Measurements from ENCODE around the gene LDLRAD3. TPM values are rescaled to one million over a fixed set of nuclear protein-coding genes. Genes with fewer than 3 reads are reported as not detected.

LDLRAD3 gene
- total RNA-seq, 2 experiments from 2014 or later = 0.12 to 0.24 TPM

- H3K27me3 Mint-ChIP-seq = peaks cover 11% of the 10 kb centered on the region
- no peaks in the 10 kb centered on the region for H3K9me3 Mint-ChIP-seq
- H3K27ac Mint-ChIP-seq = no peak overlapping the region
- DNase-seq = no peak
- no peak overlapping the region for H3K4me3 Mint-ChIP-seq
- H3K36me3 Mint-ChIP-seq = no peaks in the 10 kb centered on the region
- no peaks in the 10 kb centered on the region for H3K4me1 Mint-ChIP-seq
Observed at GRCh38 chr11:36123336-36124101, 179.7 kb downstream of the LDLRAD3 start.

DNA sequence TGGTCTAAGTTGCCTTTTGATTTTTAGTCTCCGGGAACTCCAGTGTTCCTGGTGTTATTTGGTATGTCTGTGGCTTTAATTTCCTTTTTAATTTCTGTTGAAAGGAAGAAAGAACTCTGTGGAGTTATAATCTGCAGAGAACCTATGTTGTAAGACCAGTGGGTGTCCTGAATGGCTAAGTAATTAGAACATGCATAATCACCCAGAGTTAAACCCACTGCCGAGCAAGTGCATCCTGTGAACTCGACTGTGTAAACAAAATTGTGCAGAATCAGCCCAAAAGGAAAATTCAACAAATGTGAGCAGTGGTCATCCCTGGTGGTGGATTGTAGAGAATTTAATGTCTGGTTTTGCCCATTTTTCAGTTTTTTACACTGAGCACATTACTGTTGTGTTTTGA, 182.8 kb downstream of the LDLRAD3 start:
- no peaks in the 10 kb centered on the region for H3K36me3 Mint-ChIP-seq
- no peaks in the 10 kb centered on the region for H3K9me3 Mint-ChIP-seq
- DNase-seq = no peak
- no peak overlapping the region for H3K4me3 Mint-ChIP-seq
- H3K27me3 Mint-ChIP-seq = peaks cover 23% of the 10 kb centered on the region
- H3K4me1 Mint-ChIP-seq = no peaks in the 10 kb centered on the region
- H3K27ac Mint-ChIP-seq = no peak overlapping the region

DNA sequence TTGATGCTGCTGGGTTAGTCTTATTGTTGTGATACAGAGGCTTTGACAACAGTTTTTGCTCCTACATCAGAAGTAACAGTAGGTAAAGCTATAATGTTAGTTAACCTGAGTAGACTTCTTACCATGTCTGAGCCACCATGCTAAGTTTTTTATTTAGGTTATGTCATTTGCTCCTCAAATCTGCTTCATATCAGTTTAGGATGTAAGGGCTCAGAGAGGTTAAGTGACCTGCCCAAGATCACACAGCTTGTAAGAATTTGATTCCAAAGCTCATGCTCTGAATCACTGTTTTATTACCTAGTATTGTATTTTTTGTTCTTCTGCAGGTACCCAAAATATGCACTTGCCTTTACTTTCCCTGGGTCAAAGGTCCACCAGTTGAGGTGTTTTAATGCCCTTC, 183.7 kb downstream of the LDLRAD3 start:
- Mint-ChIP-seq H3K4me3 (no peak overlapping the region), H3K27me3 (peaks cover 27% of the 10 kb centered on the region), H3K27ac (no peak overlapping the region), H3K36me3 (no peaks in the 10 kb centered on the region), H3K9me3 (no peaks in the 10 kb centered on the region), H3K4me1 (no peaks in the 10 kb centered on the region)
- DNase-seq = no peak

DNA sequence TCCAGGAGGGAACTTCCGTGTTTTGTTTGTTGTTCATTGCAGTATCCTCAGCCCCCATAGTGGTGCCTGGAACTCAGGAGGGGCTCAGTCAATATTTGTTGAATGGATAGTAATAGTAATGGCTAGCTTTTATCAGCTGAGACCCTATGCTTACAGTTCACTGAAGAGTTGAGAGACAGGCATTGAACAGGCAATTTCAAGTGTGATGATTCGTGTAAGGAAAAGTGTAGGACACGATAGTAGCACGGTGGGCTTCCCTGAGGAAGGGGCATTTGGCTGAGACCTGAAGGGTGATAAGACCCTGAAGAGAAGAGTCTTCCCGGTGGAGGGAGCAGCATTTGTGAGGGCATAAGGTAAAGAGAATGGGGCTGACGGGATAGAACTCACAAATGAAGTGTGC, 186.1 kb downstream of the LDLRAD3 start:
- Mint-ChIP-seq H3K9me3 (no peaks in the 10 kb centered on the region), H3K4me3 (no peak overlapping the region), H3K27ac (no peak overlapping the region), H3K4me1 (no peaks in the 10 kb centered on the region), H3K27me3 (peaks cover 22% of the 10 kb centered on the region), H3K36me3 (no peaks in the 10 kb centered on the region)
- no peak for DNase-seq

GRCh38 chr11:36130401-36130800, 186.5 kb downstream of the LDLRAD3 start:
- Mint-ChIP-seq H3K4me1 (no peaks in the 10 kb centered on the region), H3K4me3 (no peak overlapping the region), H3K27ac (no peak overlapping the region), H3K27me3 (peaks cover 20% of the 10 kb centered on the region), H3K36me3 (no peaks in the 10 kb centered on the region), H3K9me3 (no peaks in the 10 kb centered on the region)
- no peak for DNase-seq

- Mint-ChIP-seq H3K27me3 (peaks cover 16% of the 10 kb centered on the region), H3K4me3 (no peak overlapping the region), H3K27ac (no peak overlapping the region), H3K9me3 (no peaks in the 10 kb centered on the region), H3K4me1 (no peaks in the 10 kb centered on the region), H3K36me3 (no peaks in the 10 kb centered on the region)
- DNase-seq = peak; percentile 3
Observed at GRCh38 chr11:36131721-36132397, 188.0 kb downstream of the LDLRAD3 start.

- Mint-ChIP-seq H3K4me3 (no peak overlapping the region), H3K27ac (no peak overlapping the region), H3K9me3 (no peaks in the 10 kb centered on the region), H3K36me3 (no peaks in the 10 kb centered on the region), H3K27me3 (peaks cover 16% of the 10 kb centered on the region), H3K4me1 (no peaks in the 10 kb centered on the region)
- no peak for DNase-seq
Observed at GRCh38 chr11:36132940-36133339, 189.1 kb downstream of the LDLRAD3 start.

DNA sequence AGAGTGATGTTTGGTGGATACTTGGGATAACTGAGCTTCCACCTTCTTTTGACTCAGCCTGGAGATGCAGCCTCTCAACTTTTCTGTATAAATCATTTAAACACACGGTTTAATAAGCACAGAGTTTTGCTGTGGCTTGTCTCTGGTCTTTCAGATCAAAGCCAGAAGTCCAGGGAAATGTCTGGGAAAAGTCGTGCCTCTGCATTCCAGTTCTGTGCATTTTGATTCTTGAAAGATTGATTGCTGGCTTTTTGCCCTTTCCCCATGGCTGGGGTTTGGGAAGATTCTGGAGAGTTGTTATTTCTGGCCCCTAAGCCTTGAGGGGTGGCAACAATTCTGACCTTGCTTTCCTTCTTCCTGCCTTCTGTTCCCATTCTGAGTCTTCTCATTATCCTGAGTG, 191.2 kb downstream of the LDLRAD3 start:
- H3K4me1 Mint-ChIP-seq = no peaks in the 10 kb centered on the region
- H3K36me3 Mint-ChIP-seq = no peaks in the 10 kb centered on the region
- no peaks in the 10 kb centered on the region for H3K9me3 Mint-ChIP-seq
- no peak overlapping the region for H3K27ac Mint-ChIP-seq
- peaks cover 6% of the 10 kb centered on the region for H3K27me3 Mint-ChIP-seq
- no peak overlapping the region for H3K4me3 Mint-ChIP-seq
- DNase-seq = no peak

- no peaks in the 10 kb centered on the region for H3K27me3 Mint-ChIP-seq
- H3K36me3 Mint-ChIP-seq = no peaks in the 10 kb centered on the region
- DNase-seq = no peak
- H3K9me3 Mint-ChIP-seq = no peaks in the 10 kb centered on the region
- no peak overlapping the region for H3K27ac Mint-ChIP-seq
- no peaks in the 10 kb centered on the region for H3K4me1 Mint-ChIP-seq
- no peak overlapping the region for H3K4me3 Mint-ChIP-seq
Observed at GRCh38 chr11:36139767-36140166, 195.9 kb downstream of the LDLRAD3 start.

DNA sequence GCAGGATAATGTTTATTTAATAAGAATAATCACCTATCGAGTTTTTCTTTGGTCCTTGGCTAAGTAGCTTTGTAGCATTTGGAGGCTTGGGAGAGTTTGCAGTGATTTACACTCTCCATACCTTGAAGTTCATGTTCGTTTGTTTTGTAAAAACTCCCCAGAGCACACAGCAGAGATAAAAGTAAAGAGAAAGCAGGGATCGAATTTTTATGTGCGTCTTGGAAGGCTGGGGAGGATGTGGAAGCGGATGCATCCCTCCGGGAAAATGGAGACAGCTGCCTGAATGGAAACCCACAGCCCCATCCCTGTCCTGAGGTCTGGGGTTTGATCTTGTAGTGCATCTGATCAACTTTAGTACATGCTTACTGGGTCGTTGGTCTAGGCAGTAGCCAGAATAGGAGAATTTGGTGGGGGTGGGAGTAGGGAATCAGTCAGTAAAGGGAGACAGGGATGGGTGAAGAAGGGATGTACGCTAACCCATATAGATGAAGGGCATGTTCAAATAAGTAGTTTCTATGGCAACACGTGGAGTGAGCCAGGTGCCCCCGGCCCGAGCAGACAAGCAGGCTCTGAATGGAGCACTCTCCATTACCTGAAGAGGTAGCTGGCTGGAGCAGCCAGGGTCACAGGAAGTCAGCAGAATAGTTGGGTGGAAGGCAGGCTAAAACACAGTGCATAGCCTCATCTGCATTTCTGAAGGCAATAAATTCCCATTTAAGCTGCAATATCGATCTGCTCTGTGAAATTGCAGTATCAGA, 197.5 kb downstream of the LDLRAD3 start:
- DNase-seq = no peak
- no peaks in the 10 kb centered on the region for H3K36me3 Mint-ChIP-seq
- H3K27me3 Mint-ChIP-seq = no peaks in the 10 kb centered on the region
- H3K4me3 Mint-ChIP-seq = no peak overlapping the region
- H3K27ac Mint-ChIP-seq = no peak overlapping the region
- H3K9me3 Mint-ChIP-seq = no peaks in the 10 kb centered on the region
- no peaks in the 10 kb centered on the region for H3K4me1 Mint-ChIP-seq

DNA sequence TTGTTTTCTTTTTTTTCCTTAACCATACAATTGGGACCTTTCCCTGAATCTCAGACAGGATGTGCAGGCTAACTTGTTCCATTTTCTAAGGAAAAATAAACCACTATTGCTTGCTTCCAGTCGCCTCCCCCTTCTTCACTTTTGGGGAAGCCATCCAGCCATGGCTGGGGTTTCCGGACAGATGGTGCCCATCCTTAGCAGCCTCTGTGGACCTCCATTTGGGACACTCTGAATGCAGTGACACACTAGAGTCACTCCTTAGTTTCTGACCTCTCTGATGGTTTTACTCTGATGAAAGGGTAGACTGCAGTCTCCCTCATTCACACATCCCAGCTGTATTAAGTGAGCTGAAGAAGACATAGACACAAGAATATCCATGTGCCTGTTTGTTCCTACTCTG, 198.1 kb downstream of the LDLRAD3 start:
- DNase-seq = no peak
- Mint-ChIP-seq H3K9me3 (no peaks in the 10 kb centered on the region), H3K4me3 (no peak overlapping the region), H3K27me3 (no peaks in the 10 kb centered on the region), H3K27ac (no peak overlapping the region), H3K36me3 (no peaks in the 10 kb centered on the region), H3K4me1 (no peaks in the 10 kb centered on the region)

DNA sequence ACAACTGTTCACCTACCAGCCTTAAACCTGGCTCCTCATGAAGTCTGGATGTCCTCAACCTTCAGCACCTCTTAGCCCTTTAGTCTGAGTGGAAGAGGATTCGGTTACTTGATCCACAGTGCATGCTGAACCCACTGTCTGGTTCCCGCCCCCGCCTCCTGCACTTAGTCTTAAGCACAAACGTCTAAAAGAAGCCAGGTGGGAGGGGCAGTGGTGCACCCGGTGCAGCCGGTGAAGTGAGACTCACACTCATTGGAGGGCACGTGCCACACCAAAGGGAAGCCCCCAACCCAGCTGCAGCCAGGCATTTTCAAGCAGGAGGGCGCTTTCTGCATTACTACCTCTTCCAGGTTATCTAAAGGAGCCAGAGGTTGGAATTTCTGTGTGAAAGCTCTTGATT, 198.6 kb downstream of the LDLRAD3 start:
- no peaks in the 10 kb centered on the region for H3K9me3 Mint-ChIP-seq
- no peak overlapping the region for H3K4me3 Mint-ChIP-seq
- H3K27me3 Mint-ChIP-seq = no peaks in the 10 kb centered on the region
- H3K36me3 Mint-ChIP-seq = no peaks in the 10 kb centered on the region
- H3K27ac Mint-ChIP-seq = no peak overlapping the region
- no peak for DNase-seq
- no peaks in the 10 kb centered on the region for H3K4me1 Mint-ChIP-seq

- no peak for DNase-seq
- no peaks in the 10 kb centered on the region for H3K36me3 Mint-ChIP-seq
- no peaks in the 10 kb centered on the region for H3K9me3 Mint-ChIP-seq
- no peak overlapping the region for H3K4me3 Mint-ChIP-seq
- H3K27ac Mint-ChIP-seq = no peak overlapping the region
- no peaks in the 10 kb centered on the region for H3K27me3 Mint-ChIP-seq
- no peaks in the 10 kb centered on the region for H3K4me1 Mint-ChIP-seq
Observed at GRCh38 chr11:36142879-36143278, 199.0 kb downstream of the LDLRAD3 start.

DNA sequence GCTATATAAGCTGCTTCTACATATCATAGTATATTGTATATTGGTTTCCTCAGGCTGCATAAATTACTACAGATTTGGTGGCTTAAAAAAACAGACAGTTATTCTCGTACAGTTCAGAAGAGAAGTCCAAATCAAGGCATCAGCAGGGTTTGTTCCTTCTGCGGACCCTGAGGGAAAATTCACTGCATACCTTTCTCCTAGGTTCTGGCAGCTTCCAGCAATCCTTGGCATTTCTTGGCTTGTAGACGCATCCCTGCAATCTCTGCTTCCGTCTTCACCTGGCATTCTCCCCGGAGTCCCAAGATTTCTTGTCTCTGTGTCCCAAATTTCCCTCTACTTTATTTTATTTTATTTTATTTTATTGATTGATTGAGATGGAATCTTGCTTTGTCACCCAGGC, 202.6 kb downstream of the LDLRAD3 start:
- no peak for DNase-seq
- Mint-ChIP-seq H3K27ac (no peak overlapping the region), H3K4me1 (peaks cover 5% of the 10 kb centered on the region), H3K4me3 (no peak overlapping the region), H3K9me3 (no peaks in the 10 kb centered on the region), H3K27me3 (peaks cover 9% of the 10 kb centered on the region), H3K36me3 (no peaks in the 10 kb centered on the region)

GRCh38 chr11:36147491-36147890, 203.6 kb downstream of the LDLRAD3 start:
- Mint-ChIP-seq H3K27me3 (peaks cover 12% of the 10 kb centered on the region), H3K36me3 (no peaks in the 10 kb centered on the region), H3K4me1 (peaks cover 5% of the 10 kb centered on the region), H3K4me3 (no peak overlapping the region), H3K9me3 (no peaks in the 10 kb centered on the region), H3K27ac (no peak overlapping the region)
- no peak for DNase-seq

All from activated naive CD8-positive, alpha-beta T cell treated with anti-CD3 and anti-CD28 coated beads for 36 hours (primary cell).